Type B pancreatic cell (in vitro differentiated cells): Measurements from ENCODE around the gene PAN3. TPM values are rescaled to one million over a fixed set of nuclear protein-coding genes. Genes with fewer than 3 reads are reported as not detected.

Experiments
- DNase-seq: peaks from one replicate; pipeline ENCODE4 v3.0.0; 2021; ENCODE audit warnings: mixed read lengths; ENCODE audit not compliant: unreplicated experiment; ENCODE audit errors: extremely low spot score
- H3K27ac Mint-ChIP-seq: 2 replicates; pipeline ENCODE4 v1.8.0; 2021; ENCODE audit warnings: mild to moderate bottlenecking, mixed read lengths
- H3K27me3 Mint-ChIP-seq: 2 replicates; pipeline ENCODE4 v1.8.0; 2021; ENCODE audit warnings: mixed read lengths
- H3K36me3 Mint-ChIP-seq: 2 replicates; pipeline ENCODE4 v1.8.0; 2021; ENCODE audit warnings: mixed read lengths
- H3K4me1 Mint-ChIP-seq: one replicate; pipeline ENCODE4 v1.8.0; 2021; ENCODE audit warnings: mixed read lengths; ENCODE audit not compliant: unreplicated experiment
- H3K4me3 Mint-ChIP-seq: 2 replicates; pipeline ENCODE4 v1.8.0; 2021; ENCODE audit warnings: mild to moderate bottlenecking, mixed read lengths
- H3K9me3 Mint-ChIP-seq: 2 replicates; pipeline ENCODE4 v1.8.0; 2021; ENCODE audit warnings: mixed read lengths
- total RNA-seq: library from RNA; stranded (reverse); gene quantifications from 2 replicates; pipeline ENCODE4 v1.2.1, GENCODE V29; 2021; ENCODE audit warnings: low replicate concordance
- TF ChIP-seq, protein P1 (sequence below): fragments of 200-600 bp; sonication (generic); conservative IDR thresholded peaks from 2 replicates; pipeline ENCODE4 v1.5.0; 2021; ENCODE audit warnings: antibody characterized with exemption, mild to moderate bottlenecking

Gene PAN3
- total RNA-seq, 1 donor from 2014 or later, result 37.4 TPM

DNA sequence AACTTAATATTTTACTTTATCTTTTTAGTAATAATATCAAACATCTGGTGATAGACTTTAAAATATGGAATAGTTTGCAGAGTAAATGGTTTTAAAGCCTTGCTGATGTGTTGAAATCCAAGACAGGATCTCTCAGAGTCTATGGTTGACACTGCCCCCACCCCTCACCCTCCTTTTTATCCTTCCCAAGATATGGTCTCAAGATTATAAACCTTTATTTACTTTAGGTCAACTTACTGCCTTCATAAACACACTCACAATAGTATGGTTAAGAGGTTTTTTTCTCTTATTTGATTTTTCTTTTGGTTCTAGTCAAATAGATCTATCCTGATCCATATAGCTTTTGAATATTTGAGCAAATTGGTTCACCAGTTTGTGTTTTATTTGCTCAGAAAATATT is 39.0 kb downstream of the PAN3 start:
- no peaks in the 10 kb centered on the region for H3K27me3 Mint-ChIP-seq
- no peak overlapping the region for H3K27ac Mint-ChIP-seq
- H3K4me3 Mint-ChIP-seq, result no peak overlapping the region
- TF ChIP-seq, protein P1, sequence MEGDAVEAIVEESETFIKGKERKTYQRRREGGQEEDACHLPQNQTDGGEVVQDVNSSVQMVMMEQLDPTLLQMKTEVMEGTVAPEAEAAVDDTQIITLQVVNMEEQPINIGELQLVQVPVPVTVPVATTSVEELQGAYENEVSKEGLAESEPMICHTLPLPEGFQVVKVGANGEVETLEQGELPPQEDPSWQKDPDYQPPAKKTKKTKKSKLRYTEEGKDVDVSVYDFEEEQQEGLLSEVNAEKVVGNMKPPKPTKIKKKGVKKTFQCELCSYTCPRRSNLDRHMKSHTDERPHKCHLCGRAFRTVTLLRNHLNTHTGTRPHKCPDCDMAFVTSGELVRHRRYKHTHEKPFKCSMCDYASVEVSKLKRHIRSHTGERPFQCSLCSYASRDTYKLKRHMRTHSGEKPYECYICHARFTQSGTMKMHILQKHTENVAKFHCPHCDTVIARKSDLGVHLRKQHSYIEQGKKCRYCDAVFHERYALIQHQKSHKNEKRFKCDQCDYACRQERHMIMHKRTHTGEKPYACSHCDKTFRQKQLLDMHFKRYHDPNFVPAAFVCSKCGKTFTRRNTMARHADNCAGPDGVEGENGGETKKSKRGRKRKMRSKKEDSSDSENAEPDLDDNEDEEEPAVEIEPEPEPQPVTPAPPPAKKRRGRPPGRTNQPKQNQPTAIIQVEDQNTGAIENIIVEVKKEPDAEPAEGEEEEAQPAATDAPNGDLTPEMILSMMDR, result no peak
- DNase-seq, result no peak
- H3K36me3 Mint-ChIP-seq, result peaks cover 5% of the 10 kb centered on the region
- peaks cover 12% of the 10 kb centered on the region for H3K4me1 Mint-ChIP-seq
- H3K9me3 Mint-ChIP-seq, result no peaks in the 10 kb centered on the region

DNA sequence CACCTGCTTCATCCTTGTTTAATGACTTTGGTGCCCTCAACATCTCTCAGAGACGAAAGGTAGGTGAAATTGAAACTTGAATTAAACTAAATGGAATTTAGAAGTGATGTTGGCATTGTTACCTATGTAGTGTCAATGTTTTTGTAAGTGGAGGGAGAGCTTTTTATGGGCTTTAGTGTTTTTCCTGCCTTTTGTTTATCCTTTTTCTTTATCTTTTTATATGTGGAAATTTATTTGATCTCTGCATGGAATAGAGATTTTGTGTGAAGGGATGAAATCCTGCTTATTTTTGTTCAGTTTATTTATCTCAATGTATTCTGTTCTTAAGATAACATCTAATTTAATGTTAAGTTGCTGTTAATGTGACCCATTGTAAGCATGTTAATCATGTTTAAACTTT is 39.5 kb downstream of the PAN3 start:
- no peaks in the 10 kb centered on the region for H3K27me3 Mint-ChIP-seq
- H3K36me3 Mint-ChIP-seq, result peaks cover 7% of the 10 kb centered on the region
- no peak for DNase-seq
- TF ChIP-seq, protein P1, result no peak
- peaks cover 7% of the 10 kb centered on the region for H3K4me1 Mint-ChIP-seq
- no peak overlapping the region for H3K27ac Mint-ChIP-seq
- no peaks in the 10 kb centered on the region for H3K9me3 Mint-ChIP-seq
- no peak overlapping the region for H3K4me3 Mint-ChIP-seq

DNA sequence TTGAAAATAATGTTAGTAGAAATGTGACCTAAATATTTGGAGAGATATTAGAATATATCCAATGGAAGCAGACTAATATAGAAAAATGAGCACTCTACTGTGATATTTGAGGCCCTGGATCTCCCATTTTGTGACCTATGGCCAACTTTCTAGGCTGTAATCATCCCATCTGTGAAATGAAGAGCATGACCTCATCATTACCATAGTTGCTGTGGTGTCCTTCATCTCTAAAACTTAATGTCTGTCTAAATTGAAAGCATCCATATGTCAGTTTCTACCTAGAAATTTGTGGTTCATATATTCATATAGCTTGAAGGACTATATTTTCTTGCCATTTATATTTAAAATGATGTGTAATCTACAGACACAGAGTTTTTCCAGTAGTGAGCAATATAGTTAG is 41.6 kb downstream of the PAN3 start:
- peaks cover 2% of the 10 kb centered on the region for H3K4me1 Mint-ChIP-seq
- no peaks in the 10 kb centered on the region for H3K9me3 Mint-ChIP-seq
- H3K36me3 Mint-ChIP-seq, result peaks cover 8% of the 10 kb centered on the region
- H3K4me3 Mint-ChIP-seq, result no peak overlapping the region
- no peak for DNase-seq
- TF ChIP-seq, protein P1, result no peak
- H3K27me3 Mint-ChIP-seq, result no peaks in the 10 kb centered on the region
- no peak overlapping the region for H3K27ac Mint-ChIP-seq

DNA sequence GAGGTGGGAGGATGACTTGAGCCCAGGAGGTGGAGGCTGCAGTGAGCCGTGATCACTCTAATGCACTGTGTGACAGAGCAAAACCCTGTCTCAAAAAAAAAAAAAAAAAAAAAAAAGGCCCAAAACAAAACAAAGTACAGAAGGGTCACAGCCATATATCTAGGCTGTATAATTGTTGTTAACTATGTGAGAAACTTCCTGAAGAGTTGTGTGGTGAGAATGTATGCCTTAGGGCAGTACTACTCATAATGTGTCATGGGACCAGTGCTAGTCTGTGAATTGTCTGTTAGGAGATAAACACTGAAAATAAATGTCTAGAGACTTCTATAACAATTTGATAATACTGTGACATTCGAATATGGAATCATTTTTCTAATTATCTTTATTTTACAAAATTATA is 43.1 kb downstream of the PAN3 start:
- no peak for DNase-seq
- TF ChIP-seq, protein P1, result no peak
- Mint-ChIP-seq H3K27ac (no peak overlapping the region), H3K36me3 (peaks cover 8% of the 10 kb centered on the region), H3K9me3 (no peaks in the 10 kb centered on the region), H3K4me1 (peaks cover 6% of the 10 kb centered on the region), H3K4me3 (no peak overlapping the region), H3K27me3 (no peaks in the 10 kb centered on the region)

DNA sequence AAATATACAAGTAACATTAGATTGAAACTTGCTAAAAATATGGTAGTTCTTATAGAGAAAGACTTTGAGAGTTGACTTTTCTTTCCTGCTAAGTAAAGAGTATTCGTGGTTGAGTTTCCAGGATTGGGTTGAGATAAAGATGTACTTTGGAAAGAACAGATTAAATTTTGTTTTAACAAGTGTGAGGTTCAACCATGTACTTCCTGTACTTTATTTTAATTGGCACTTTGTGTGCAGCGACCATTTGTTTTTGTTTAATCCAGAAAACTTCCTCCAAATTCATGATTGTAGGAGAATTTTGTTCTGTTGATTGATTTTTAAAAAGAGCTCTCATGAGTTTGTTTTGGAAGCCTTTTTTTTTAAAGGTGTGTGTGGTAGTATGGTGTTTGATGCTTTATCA is 46.9 kb downstream of the PAN3 start:
- TF ChIP-seq, protein P1, result no peak
- Mint-ChIP-seq H3K9me3 (no peaks in the 10 kb centered on the region), H3K36me3 (peaks cover 7% of the 10 kb centered on the region), H3K4me3 (no peak overlapping the region), H3K4me1 (peaks cover 6% of the 10 kb centered on the region), H3K27me3 (no peaks in the 10 kb centered on the region), H3K27ac (no peak overlapping the region)
- DNase-seq, result no peak

DNA sequence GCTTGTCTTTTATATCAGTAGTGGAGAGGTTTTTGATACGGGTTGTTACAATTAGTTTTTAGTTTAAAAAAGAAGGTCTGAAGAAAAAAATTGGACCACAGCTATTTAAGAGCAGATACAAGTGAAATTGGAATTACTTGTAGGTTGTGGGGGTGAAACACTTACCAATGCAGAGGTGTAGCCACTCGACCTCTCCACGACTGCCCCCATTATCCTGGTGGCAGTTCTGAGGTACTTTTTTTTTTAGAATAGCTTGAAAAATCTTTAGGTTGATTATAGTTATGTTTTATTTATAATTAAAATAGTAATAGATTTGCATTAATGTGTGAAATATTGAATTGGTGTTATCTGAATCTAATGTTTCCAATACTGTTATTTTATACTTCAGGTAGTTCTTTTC is 60.7 kb downstream of the PAN3 start:
- no peak for DNase-seq
- no peaks in the 10 kb centered on the region for H3K4me1 Mint-ChIP-seq
- no peak overlapping the region for H3K27ac Mint-ChIP-seq
- no peaks in the 10 kb centered on the region for H3K27me3 Mint-ChIP-seq
- no peak overlapping the region for H3K4me3 Mint-ChIP-seq
- no peaks in the 10 kb centered on the region for H3K9me3 Mint-ChIP-seq
- peaks cover 2% of the 10 kb centered on the region for H3K36me3 Mint-ChIP-seq
- TF ChIP-seq, protein P1, result peak; percentile 64
